NCI-H2196 treated with DMSO at 0.1 percent for 48 hours (cell line): ENCODE results near the gene MAP7D3.

Source experiments
- DNase-seq: peaks from one replicate; lab custom pipeline; 2025; ENCODE audit not compliant: unreplicated experiment; lab: John Stamatoyannopoulos, UW

MAP7D3 gene

GRCh38 chrX:136207546-136207945 is 43.7 kb downstream of the MAP7D3 start:
- no peak for DNase-seq

- DNase-seq: no peak
These were observed 44.3 kb downstream of the MAP7D3 start for GRCh38 chrX:136206916-136207315.

- DNase-seq: no peak
These were observed 45.3 kb downstream of the MAP7D3 start for GRCh38 chrX:136205882-136206380.

- no peak for DNase-seq
These were observed 46.6 kb downstream of the MAP7D3 start for GRCh38 chrX:136204571-136204970.

- no peak for DNase-seq
These were observed 47.2 kb downstream of the MAP7D3 start for GRCh38 chrX:136203951-136204350.

- no peak for DNase-seq
These were observed 47.8 kb downstream of the MAP7D3 start for GRCh38 chrX:136203438-136203837.

- DNase-seq: no peak
These were observed 48.3 kb downstream of the MAP7D3 start for GRCh38 chrX:136202889-136203288.

- no peak for DNase-seq
These were observed 49.6 kb downstream of the MAP7D3 start for GRCh38 chrX:136201601-136202000.

GRCh38 chrX:136200466-136200865 is 50.7 kb downstream of the MAP7D3 start:
- no peak for DNase-seq

GRCh38 chrX:136199365-136199764 is 51.8 kb downstream of the MAP7D3 start:
- no peak for DNase-seq

- no peak for DNase-seq
These were observed 52.4 kb downstream of the MAP7D3 start for GRCh38 chrX:136198678-136199243.

- no peak for DNase-seq
These were observed 53.2 kb downstream of the MAP7D3 start for GRCh38 chrX:136198010-136198409.

- DNase-seq: no peak
These were observed 54.5 kb downstream of the MAP7D3 start for GRCh38 chrX:136196691-136197155.

- DNase-seq: no peak
These were observed 56.0 kb downstream of the MAP7D3 start for GRCh38 chrX:136195247-136195646.

GRCh38 chrX:136194536-136194935 is 56.7 kb downstream of the MAP7D3 start:
- DNase-seq: no peak

GRCh38 chrX:136193771-136194170 is 57.4 kb downstream of the MAP7D3 start:
- no peak for DNase-seq

GRCh38 chrX:136192839-136193414 is 58.3 kb downstream of the MAP7D3 start:
- no peak for DNase-seq

- no peak for DNase-seq
These were observed 59.1 kb downstream of the MAP7D3 start for GRCh38 chrX:136192135-136192534.

- DNase-seq: no peak
These were observed 60.0 kb downstream of the MAP7D3 start for GRCh38 chrX:136191171-136191570.

- DNase-seq: no peak
These were observed 61.0 kb downstream of the MAP7D3 start for GRCh38 chrX:136190038-136190713.

- no peak for DNase-seq
These were observed 62.0 kb downstream of the MAP7D3 start for GRCh38 chrX:136189222-136189621.

- DNase-seq: no peak
These were observed 65.2 kb downstream of the MAP7D3 start for GRCh38 chrX:136186023-136186413.
